RKO (cell line): ENCODE measurements around the gene ZNF598.
A peak's percentile ranks its signal among the peaks of the same experiment; 100 is the strongest.
"Not testable (repeated sequence)": the region's sequence is repeated elsewhere in the genome, so short reads cannot be mapped to it uniquely, and the experiment has no call there.

Experiments
- DNase-seq: peaks from one replicate; pipeline ENCODE4 v3.0.0-alpha.2; 2016; ENCODE audit warnings: low spot score

ZNF598 gene

DNA sequence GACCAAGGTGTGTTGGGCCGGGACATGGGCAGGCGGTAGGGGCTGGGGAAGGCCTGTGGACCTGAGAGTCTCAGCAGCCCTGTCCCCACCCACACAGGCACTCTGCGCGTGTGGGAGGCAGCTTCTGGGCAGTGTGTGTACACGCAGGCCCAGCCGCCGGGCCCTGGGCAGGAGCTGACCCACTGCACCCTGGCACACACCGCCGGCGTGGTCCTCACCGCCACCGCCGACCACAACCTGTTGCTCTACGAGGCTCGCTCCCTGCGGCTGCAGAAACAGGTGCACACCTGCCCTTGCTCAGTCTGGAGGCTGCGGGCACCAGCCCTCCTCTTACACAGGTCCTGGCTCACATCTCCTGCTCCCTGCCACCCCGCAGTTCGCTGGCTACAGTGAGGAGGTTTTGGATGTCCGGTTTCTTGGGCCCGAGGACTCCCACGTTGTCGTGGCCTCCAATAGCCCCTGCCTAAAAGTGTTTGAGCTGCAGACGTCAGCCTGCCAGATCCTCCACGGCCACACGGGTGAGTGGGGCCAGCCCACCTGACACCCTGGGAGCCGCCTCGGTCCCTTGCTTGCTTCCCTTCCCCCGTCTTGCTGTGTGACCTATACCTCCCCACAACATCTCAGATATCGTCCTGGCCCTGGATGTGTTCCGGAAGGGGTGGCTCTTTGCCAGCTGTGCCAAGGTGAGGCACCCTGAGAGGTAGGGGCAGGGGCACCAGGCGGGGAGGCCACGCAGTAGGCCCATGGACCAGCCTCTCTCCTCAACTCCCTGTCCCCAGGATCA is 34.0 kb downstream of the ZNF598 start:
- DNase-seq = no peak

- no peak for DNase-seq
Measured at GRCh38 chr16:1974157-1975070, 35.2 kb downstream of the ZNF598 start.

- DNase-seq = no peak
Measured at GRCh38 chr16:1973461-1974156, 36.0 kb downstream of the ZNF598 start.

DNA sequence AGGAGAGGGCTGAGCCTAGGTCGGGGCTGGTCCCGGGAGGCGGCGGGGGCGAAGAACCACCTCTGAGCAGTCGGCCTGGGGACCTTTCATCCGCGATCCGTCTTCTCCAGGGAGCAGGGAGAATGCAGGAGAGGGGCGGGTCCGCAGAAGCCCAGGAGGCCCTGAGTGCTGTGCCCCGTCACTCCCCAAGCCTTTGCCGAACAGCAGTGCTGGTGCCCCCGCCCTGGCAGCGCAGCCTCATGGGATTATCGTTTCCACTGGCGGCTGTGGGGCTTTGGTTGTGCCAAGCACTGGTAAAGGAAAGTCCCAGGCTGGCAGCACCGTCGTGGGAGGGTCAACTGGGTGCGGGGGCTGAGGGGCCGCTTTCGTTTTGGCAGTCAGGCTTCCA is 37.1 kb downstream of the ZNF598 start:
- peak; percentile 67 for DNase-seq

DNA sequence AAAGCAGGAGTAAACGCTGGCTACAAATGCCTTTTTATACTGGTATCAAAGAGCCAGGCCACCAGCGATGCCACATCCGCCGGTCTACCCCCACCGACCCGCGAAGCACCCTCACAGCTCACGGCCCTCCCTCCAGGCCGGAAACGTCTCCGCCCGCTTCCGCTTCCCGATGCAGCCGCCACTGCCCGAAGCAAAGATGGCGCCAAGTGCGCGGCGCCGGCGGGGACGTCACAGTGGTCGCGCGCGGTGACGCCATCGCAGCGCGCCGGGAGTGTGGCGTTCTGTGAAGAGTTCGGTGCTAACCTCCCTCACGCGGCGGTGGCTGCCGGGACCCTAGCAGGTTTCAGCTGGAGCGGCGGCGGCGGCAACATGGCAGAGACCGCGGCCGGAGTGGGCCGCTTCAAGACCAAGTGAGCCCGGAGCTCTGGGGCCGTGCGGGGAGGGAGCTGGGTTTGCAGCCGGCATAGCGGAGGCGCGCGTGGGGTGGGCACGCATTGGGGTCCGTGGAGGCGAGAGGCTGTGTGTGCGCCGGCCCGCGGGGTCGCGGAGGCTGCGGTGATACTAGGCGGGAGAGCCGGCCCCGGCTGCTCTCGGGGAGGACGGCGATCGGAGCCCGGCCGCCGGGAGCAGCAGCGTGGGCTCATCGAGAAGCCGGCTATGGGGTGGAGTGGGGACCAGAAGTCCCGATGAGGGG is 37.7 kb downstream of the ZNF598 start, which contains the start of gene TBL3:
TSS of gene TBL3 (plus strand) at position 258 of the 694 bp plus-strand sequence. CDS start at position 370, 112 bp downstream.
- DNase-seq = peak; percentile 94

- DNase-seq = no peak
Measured at GRCh38 chr16:1968146-1968953, 41.3 kb downstream of the ZNF598 start.

GRCh38 chr16:1966460-1966859 is 43.2 kb downstream of the ZNF598 start, which contains the start of gene RNF151:
Gene RNF151 (plus strand): TSS chr16:1966856. CDS start chr16:1966882, 26 bp downstream.
- DNase-seq = no peak

DNA sequence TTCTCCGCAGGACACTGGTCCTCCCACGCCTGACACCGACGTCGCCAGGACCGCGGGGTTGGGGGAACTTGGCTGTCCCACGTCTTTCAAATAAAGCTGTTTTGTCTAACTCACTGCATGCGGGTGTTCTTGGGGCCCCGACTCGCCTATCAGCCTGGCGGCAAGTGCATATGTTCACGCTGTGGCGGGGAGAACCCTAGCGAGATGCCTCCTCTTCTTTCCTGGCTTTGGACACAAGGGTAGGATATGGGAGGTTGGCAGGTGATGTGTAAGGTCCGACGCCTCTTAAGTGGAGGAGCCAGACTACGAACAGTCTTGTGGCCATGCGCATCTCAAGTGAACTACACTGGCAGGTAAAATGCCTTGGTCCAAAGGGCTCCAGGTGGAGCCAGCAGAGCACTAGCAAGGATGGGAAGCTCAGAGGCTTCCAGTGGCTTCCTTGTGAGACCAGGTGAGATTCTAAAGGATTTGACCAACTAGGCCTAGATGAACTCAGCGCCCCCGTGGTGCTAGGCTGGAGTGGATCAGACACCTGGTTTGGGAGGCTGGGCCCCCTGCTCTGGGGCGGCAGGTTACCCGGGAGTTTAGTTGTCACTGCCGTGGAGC is 44.1 kb downstream of the ZNF598 start:
- no peak for DNase-seq

- DNase-seq = peak; percentile 99
Measured at GRCh38 chr16:1964506-1965395, 44.9 kb downstream of the ZNF598 start, which contains the start of gene RPS2. Gene RPS2 (minus strand): TSS chr16:1964826. CDS start chr16:1964625, 201 bp downstream.

DNA sequence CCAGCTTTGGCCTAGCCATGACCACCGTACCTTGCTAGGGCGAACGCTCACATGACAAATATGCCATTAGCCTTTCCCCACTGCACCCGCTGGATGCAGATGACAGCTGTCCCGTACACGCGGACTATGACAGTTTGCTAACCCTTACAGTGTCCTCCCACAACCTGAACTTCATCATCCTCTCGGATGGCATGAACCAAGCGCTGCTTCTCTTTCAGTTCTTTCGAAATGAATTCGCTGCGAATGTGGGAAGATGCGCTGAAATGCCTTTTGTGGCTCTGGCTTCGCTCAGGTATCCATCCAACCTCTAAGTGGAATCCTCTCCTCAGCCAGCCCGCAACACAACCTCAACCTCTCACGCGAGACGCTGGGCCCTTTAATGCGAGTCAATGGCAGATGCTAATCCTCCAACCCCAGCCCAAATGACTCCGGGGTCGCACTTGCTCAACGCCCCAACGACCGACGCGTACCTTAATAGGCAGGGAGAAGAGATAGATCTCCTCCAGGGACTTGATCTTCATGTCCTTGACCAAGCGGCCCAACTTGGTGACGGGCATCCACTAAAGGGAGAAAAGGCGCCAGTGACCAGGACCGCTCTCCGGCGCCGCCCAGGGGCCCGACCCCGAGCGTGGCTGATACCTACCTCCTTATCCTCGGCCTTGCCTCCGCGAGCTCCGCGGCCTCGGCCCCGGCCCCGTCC is 45.7 kb downstream of the ZNF598 start:
- DNase-seq = peak; percentile 37

- DNase-seq = not testable (repeated sequence)
Measured at GRCh38 chr16:1962161-1963153, 47.2 kb downstream of the ZNF598 start.

DNA sequence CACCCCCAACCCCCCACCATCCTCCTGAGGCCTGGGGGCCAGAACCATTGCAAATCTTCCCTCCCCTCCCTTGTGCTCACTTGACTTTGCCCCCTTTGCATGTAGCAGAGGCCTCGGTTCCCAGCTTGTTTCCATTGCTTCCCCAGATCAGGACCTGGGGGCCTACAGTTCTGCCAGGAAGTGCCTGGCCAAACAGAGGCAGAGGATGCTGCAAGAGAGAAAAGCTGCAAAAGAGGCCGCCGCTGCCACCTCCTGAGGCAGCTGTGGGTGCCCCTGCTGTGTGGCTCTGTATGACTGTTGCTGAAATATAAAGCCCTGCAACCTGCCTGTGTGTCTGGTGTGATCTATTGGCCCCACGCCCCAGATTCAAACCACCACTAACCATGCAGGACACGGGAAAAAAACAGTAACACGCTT is 48.0 kb downstream of the ZNF598 start:
- DNase-seq = peak; percentile 73

DNA sequence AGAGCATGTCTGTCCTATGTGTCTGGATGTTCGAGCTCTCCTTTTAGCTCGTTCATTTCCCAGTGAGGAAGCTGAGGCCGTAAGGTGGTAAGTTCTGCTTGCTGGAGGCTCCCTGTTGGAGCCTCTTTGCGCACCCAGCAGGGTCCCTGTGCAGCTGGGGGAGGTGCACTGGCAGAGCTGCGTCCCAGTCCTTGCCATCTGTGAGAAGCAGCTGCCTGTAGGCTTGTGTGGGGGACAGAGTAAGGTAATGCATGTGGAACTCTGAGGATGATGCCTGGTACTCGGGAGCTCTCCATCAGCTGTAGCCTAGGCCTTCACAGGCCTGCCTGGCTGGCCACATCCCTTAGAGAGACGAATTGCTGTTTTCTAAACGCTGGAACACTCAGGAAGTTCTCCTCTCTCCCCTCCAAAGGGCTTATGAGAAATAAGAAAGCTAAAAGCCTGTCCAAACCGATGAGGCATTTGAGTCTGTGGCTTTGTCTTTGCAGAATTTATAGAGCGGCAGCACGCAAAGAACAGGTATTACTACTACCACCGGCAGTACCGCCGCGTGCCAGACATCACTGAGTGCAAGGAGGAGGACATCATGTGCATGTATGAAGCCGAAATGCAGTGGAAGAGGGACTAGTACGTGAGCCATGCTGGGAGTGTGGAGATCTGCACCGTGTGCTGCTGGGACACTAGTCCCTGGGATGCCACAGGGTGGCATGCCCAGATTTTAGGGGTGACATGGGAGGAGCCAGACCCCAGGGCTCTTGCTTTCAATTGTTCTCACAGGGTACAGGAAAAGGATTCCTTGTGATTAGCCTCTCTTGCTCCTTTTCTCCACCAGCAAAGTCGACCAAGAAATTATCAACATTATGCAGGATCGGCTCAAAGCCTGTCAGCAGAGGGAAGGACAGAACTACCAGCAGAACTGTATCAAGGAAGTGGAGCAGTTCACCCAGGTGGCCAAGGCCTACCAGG is 48.7 kb downstream of the ZNF598 start:
- DNase-seq = peak; percentile 80

DNA sequence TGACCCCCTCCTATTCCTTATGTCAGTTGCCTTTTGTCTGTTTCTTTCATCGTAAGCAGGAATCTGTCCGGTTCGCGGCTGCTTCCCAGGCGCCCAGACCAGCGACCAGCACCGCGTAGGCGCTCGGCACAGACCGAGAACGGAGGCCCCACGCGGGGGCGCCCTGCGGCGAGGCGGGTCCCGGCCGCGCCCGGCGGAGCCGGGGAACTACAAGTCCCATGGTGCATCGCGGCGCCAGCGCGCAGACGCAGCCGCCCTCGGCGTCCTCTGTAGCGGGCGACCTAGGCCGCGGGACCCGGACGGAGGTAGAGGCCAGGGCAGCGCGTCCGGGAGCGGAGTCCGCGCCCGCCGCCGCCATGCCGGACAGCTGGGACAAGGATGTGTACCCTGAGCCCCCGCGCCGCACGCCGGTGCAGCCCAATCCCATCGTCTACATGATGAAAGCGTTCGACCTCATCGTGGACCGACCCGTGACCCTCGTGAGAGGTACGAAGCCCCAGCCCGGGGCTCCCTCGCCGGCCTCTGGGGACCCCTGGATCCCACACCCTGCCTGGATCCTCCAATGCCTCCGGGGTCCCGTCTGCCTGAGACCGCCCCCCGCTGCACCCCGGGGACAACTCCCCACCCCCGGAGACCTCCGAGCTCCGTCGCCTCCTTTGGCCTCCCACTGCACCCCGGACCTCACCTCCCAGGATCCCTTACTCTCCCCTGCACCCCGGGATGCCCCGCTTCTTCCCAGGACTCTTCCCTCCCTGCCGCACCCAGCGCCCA is 50.2 kb downstream of the ZNF598 start, which contains the start of gene NDUFB10:
TSS of gene NDUFB10 (plus strand) at position 270 of the 771 bp plus-strand sequence. CDS start at position 357, 87 bp downstream.
- DNase-seq = peak; percentile 93

DNA sequence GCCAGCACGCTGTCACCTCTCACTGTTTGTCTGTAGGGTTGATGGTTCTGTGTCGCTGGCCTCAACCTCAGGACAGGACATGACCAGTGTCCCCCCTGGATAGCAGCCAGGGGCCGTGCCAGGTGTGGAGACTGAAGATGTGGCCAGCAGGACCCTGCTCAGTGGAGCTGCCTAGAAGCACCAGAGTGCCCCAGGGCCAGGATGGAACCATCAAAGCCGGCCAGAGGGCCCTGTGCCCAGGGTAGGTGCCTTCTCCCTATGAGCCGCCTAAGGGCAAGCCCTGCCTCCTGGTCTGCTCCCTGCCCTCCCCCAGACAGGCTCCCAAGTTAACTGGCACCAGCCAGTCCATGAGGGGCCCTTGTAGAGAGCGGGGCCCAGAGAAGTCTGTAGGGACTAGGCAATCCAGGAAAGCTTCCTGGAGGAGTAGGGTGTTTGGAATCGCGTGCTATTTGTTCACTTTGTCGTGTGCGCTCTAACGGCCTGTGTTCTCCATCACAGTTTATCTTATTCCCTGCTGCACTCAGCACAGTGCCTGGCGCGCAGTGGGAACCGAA is 50.8 kb downstream of the ZNF598 start:
- no peak for DNase-seq
